IMR-90 (cell line): ENCODE measurements around the gene PTMS. TPM values are rescaled to one million over a fixed set of nuclear protein-coding genes. Genes with fewer than 3 reads are reported as not detected.

Experiments
- ATAC-seq: fragments of 200-7000 bp; cut with Tn5 transposase; 2 replicates; pipeline ENCODE4 v1.9.1; 2020; ENCODE audit warnings: low read depth, mild to moderate bottlenecking, moderate library complexity
- BruUV-seq: library from RNA; stranded (reverse); fragments of 400-500 nt; replicated peaks from 2 replicates; lab custom pipeline; 2021; lab: Mats Ljungman, UMichigan
- CTCF ChIA-PET: fragments of 300-600 bp; formaldehyde crosslinking; extraction: SDS; loops from one replicate; lab custom pipeline; 2021; ENCODE audit warnings: antibody characterized with exemption; lab: Yijun Ruan, JAX
- POLR2A ChIA-PET: fragments of 300-600 bp; sonication (Branson Sonifier 250); formaldehyde crosslinking; loops from one replicate; lab custom pipeline; 2022; ENCODE audit warnings: antibody characterized with exemption; ENCODE audit not compliant: unreplicated experiment; lab: Charles Lee
- DNase-seq: peaks from one replicate; pipeline ENCODE4 v3.0.0; 2013
- H2AFZ ChIP-seq: replicated peaks from 2 replicates; pipeline ENCODE3; 2013; ENCODE audit warnings: low read length, mild to moderate bottlenecking; ENCODE audit not compliant: poor library complexity
- H2AK5ac ChIP-seq: 2 replicates; pipeline ENCODE4 v1.6.1; 2013; ENCODE audit warnings: low read depth, low read length, inconsistent platforms
- H2AK9ac ChIP-seq: replicated peaks from 2 replicates; pipeline ENCODE3; 2013; ENCODE audit warnings: mild to moderate bottlenecking, low read depth, low read length, moderate library complexity; ENCODE audit not compliant: poor library complexity
- H2BK120ac ChIP-seq: 2 replicates; pipeline ENCODE4 v1.6.1; 2013; ENCODE audit warnings: low read depth, low read length, inconsistent platforms
- H2BK15ac ChIP-seq: 3 replicates; pipeline ENCODE4 v1.6.1; 2013; ENCODE audit warnings: low read depth, low read length, inconsistent platforms
- H2BK20ac ChIP-seq: 2 replicates; pipeline ENCODE4 v1.6.1; 2013; ENCODE audit warnings: low read depth, mild to moderate bottlenecking, inconsistent platforms, low read length, moderate library complexity
- H2BK5ac ChIP-seq: 2 replicates; pipeline ENCODE4 v1.6.1; 2013; ENCODE audit warnings: mild to moderate bottlenecking, low read depth, low read length, inconsistent platforms; ENCODE audit not compliant: poor library complexity, severe bottlenecking
- H3K14ac ChIP-seq: replicated peaks from 2 replicates; pipeline ENCODE4 v1.6.1; 2013; ENCODE audit warnings: low read depth, low read length, inconsistent platforms
- H3K18ac ChIP-seq: 2 replicates; pipeline ENCODE4 v1.6.1; 2013; ENCODE audit warnings: low read depth, low read length, control low read depth
- H3K23ac ChIP-seq: 2 replicates; pipeline ENCODE4 v1.6.1; 2013; ENCODE audit warnings: low read depth, low read length, inconsistent platforms
- H3K27ac ChIP-seq: 2 replicates; pipeline ENCODE4 v1.5.1; 2013; ENCODE audit warnings: mild to moderate bottlenecking, control low read depth, low read length; ENCODE audit not compliant: insufficient read depth
- H3K27me3 ChIP-seq: 2 replicates; pipeline ENCODE4 v1.6.1; 2013; ENCODE audit warnings: low read length; ENCODE audit not compliant: control insufficient read depth, insufficient read depth
- H3K36me3 ChIP-seq: 2 replicates; pipeline ENCODE4 v1.6.1; 2013; ENCODE audit warnings: low read length, mixed read lengths; ENCODE audit not compliant: control insufficient read depth, insufficient read depth
- H3K4ac ChIP-seq: 2 replicates; pipeline ENCODE4 v1.6.1; 2013; ENCODE audit warnings: low read depth, low read length, inconsistent platforms
- H3K4me1 ChIP-seq: 2 replicates; pipeline ENCODE4 v1.6.1; 2013; ENCODE audit warnings: low read length, mixed read lengths; ENCODE audit not compliant: control insufficient read depth, insufficient read depth
- H3K4me2 ChIP-seq: 2 replicates; pipeline ENCODE4 v1.6.1; 2013; ENCODE audit warnings: low read depth, mild to moderate bottlenecking, control low read depth, low read length, moderate library complexity
- H3K4me3 ChIP-seq: 2 replicates; pipeline ENCODE4 v1.5.1; 2013; ENCODE audit warnings: low read depth, mild to moderate bottlenecking, control low read depth, low read length, moderate library complexity; ENCODE audit not compliant: insufficient read depth
- H3K56ac ChIP-seq: 2 replicates; pipeline ENCODE4 v1.6.1; 2013; ENCODE audit warnings: low read length, inconsistent platforms; ENCODE audit not compliant: insufficient read depth; ENCODE audit errors: extremely low read depth
- H3K79me1 ChIP-seq, 2 experiments: 2 replicates each; pipeline ENCODE4 v1.6.1; 2013; ENCODE audit warnings: low read length in 2 of 2, inconsistent platforms in 1 of 2, low read depth in 1 of 2
- H3K9ac ChIP-seq: 2 replicates; pipeline ENCODE4 v1.6.1; 2013; ENCODE audit warnings: low read depth, low read length, control low read depth
- H3K9me1 ChIP-seq: 2 replicates; pipeline ENCODE4 v1.6.1; 2013; ENCODE audit warnings: low read length, inconsistent platforms; ENCODE audit not compliant: insufficient read depth
- H3K9me3 ChIP-seq: 2 replicates; pipeline ENCODE4 v1.6.1; 2013; ENCODE audit warnings: low read length; ENCODE audit not compliant: control insufficient read depth, insufficient read depth
- H4K20me1 ChIP-seq: 2 replicates; pipeline ENCODE4 v1.6.1; 2013; ENCODE audit warnings: low read length, inconsistent platforms; ENCODE audit not compliant: insufficient read depth
- H4K5ac ChIP-seq: 2 replicates; pipeline ENCODE4 v1.6.1; 2013; ENCODE audit warnings: mild to moderate bottlenecking, low read depth, low read length, control low read depth
- H4K8ac ChIP-seq, 2 experiments: 2 replicates each; pipeline ENCODE4 v1.6.1; 2013; ENCODE audit warnings: low read depth in 2 of 2, low read length in 2 of 2, control low read depth in 1 of 2, inconsistent platforms in 1 of 2
- H4K91ac ChIP-seq: 2 replicates; pipeline ENCODE4 v1.6.1; 2013; ENCODE audit warnings: low read depth, low read length, inconsistent platforms; ENCODE audit not compliant: insufficient read depth
- BHLHE40 ChIP-seq: fragments of 150-350 bp; IDR thresholded peaks from 2 replicates; pipeline ENCODE4 v1.6.1; 2016; ENCODE audit warnings: mild to moderate bottlenecking, low read depth, low read length
- CEBPB ChIP-seq: IDR thresholded peaks from 2 replicates; pipeline ENCODE4 v1.6.1; 2012; ENCODE audit warnings: low read depth, low read length, improper control_type of control experiment
- CHD1 ChIP-seq: IDR thresholded peaks from 2 replicates; pipeline ENCODE4 v1.6.1; 2012; ENCODE audit warnings: low read depth, low read length, improper control_type of control experiment
- CTCF ChIP-seq: conservative IDR thresholded peaks from 2 replicates; pipeline ENCODE4 v1.5.1; 2012; ENCODE audit warnings: mild to moderate bottlenecking, low read depth, low read length, improper control_type of control experiment
- FOS ChIP-seq: fragments of 150-350 bp; IDR thresholded peaks from 2 replicates; pipeline ENCODE4 v1.6.1; 2016; ENCODE audit warnings: low read depth, low read length
- MAFK ChIP-seq: IDR thresholded peaks from 2 replicates; pipeline ENCODE4 v1.6.1; 2012; ENCODE audit warnings: low read depth, low read length, improper control_type of control experiment
- MAZ ChIP-seq: IDR thresholded peaks from 2 replicates; pipeline ENCODE4 v1.6.1; 2012; ENCODE audit warnings: low read depth, mild to moderate bottlenecking, low read length, improper control_type of control experiment, moderate library complexity, borderline replicate concordance
- MXI1 ChIP-seq: IDR thresholded peaks from 2 replicates; pipeline ENCODE4 v1.6.1; 2012; ENCODE audit warnings: low read depth, mild to moderate bottlenecking, low read length, moderate library complexity, borderline replicate concordance
- NFE2L2 ChIP-seq: fragments of 150-350 bp; IDR thresholded peaks from 2 replicates; pipeline ENCODE4 v1.6.1; 2016; ENCODE audit warnings: low read depth, mild to moderate bottlenecking, low read length
- POLR2A ChIP-seq: IDR thresholded peaks from 2 replicates; pipeline ENCODE4 v1.6.1; 2012; ENCODE audit warnings: mild to moderate bottlenecking, low read depth, low read length
- RAD21 ChIP-seq: IDR thresholded peaks from 2 replicates; pipeline ENCODE4 v1.6.1; 2012; ENCODE audit warnings: low read length, improper control_type of control experiment
- RCOR1 ChIP-seq: IDR thresholded peaks from 2 replicates; pipeline ENCODE4 v1.6.1; 2012; ENCODE audit warnings: mild to moderate bottlenecking, low read length, improper control_type of control experiment; ENCODE audit not compliant: insufficient replicate concordance
- SMC3 ChIP-seq: fragments of 150-350 bp; IDR thresholded peaks from 2 replicates; pipeline ENCODE4 v1.6.1; 2016; ENCODE audit warnings: low read depth, mild to moderate bottlenecking, antibody characterized with exemption, low read length, moderate library complexity
- USF2 ChIP-seq: fragments of 150-350 bp; IDR thresholded peaks from 2 replicates; pipeline ENCODE4 v1.6.1; 2017; ENCODE audit warnings: mild to moderate bottlenecking, antibody characterized with exemption, low read length, low read depth
- WGBS, 2 experiments: methylation state at CpG; one replicate each; pipeline versions ENCODE4 v1.1.5 to v1.1.7; 2013; ENCODE audit warnings: missing lambda C conversion rate in 2 of 2; ENCODE audit not compliant: insufficient read length in 1 of 2; ENCODE audit errors: extremely low coverage in 2 of 2; 5-methylcytosine and 5-hydroxymethylcytosine counted together
- dilution Hi-C: fragments of 300-500 bp; cut with HindIII; formaldehyde crosslinking; loops from one replicate; pipeline ENCODE4 v1.14.3; 2018; ENCODE audit warnings: low sequenced_read_pairs; ENCODE audit not compliant: unreplicated experiment
- in situ Hi-C: fragments of 300-500 bp; cut with MboI; formaldehyde crosslinking; loops from 3 replicates; pipeline ENCODE4 v1.14.3; 2019; ENCODE audit warnings: low sequenced_read_pairs, inconsistent platforms, mixed read lengths
- intact Hi-C: fragments of 100-400 bp; cut with micrococcal nuclease; formaldehyde crosslinking; loops from 2 replicates; pipeline ENCODE4 v1.10.0; 2022
- polyA plus RNA-seq, 3 experiments: library from polyadenylated mRNA; depleted of rRNA; stranded (reverse); fragments of >200 nt; gene quantifications; 2 replicates each; pipeline ENCODE4 v1.2.3, GENCODE V29; 2012; ENCODE audit warnings: low replicate concordance in 1 of 3
- total RNA-seq: library from RNA; depleted of rRNA; stranded (reverse); fragments of >200 nt; gene quantifications from 2 replicates; pipeline ENCODE4 v1.2.3, GENCODE V29; 2012

Gene PTMS
- total and polyA plus RNA-seq, 2 of the 4 experiments (the other 2 are of a cell fraction): 17.2 to 275 TPM

- Histone ChIP-seq H3K4ac (no peak overlapping the region), H3K18ac (no peak overlapping the region), H2AFZ (no peak overlapping the region), H3K9me1 (peaks cover 4% of the 10 kb centered on the region; the same call in 1 of the 2 replicates), H2BK15ac (no peak overlapping the region), H3K27ac (no peak overlapping the region), H3K14ac (no peak overlapping the region), H3K56ac (no peak overlapping the region), H3K4me2 (no peak overlapping the region), H3K9ac (no peak overlapping the region), H3K4me1 (peaks cover 10% of the 10 kb centered on the region; the same call in 1 of the 2 replicates), H2BK120ac (no peak overlapping the region), H3K9me3 (no peaks in the 10 kb centered on the region), H2AK5ac (no peak overlapping the region), H4K5ac (no peak overlapping the region), H3K23ac (no peak overlapping the region), H3K79me1 (peaks cover 0 to 3% of the 10 kb centered on the region in 2 experiments; a peak in 1 of 4 replicates), H3K27me3 (peaks cover 2% of the 10 kb centered on the region; the same call in 1 of the 2 replicates), H2BK5ac (no peak overlapping the region), H3K36me3 (peaks cover 3% of the 10 kb centered on the region), H4K91ac (no peak overlapping the region), H4K8ac (no peak overlapping the region), H2BK20ac (no peak overlapping the region), H2AK9ac (no peak overlapping the region), H4K20me1 (no peaks in the 10 kb centered on the region), H3K4me3 (no peak overlapping the region)
- ChIA-PET POLR2A (interaction anchor here (0.6 kb wide), 1 partner anchor 67 kb away, joined by 3 read pairs; no protein-coding TSS in a partner anchor), CTCF (no interaction called here)
- WGBS, 2 experiments: 93% methylated on average over 3 of the region's 13 CpGs; no CpG with 5 or more reads in 1 of the 2 experiments
- dilution Hi-C loops: no loop called here
- TF ChIP-seq RAD21 (no peak), MXI1 (no peak), USF2 (no peak), POLR2A (no peak), CEBPB (no peak), MAFK (no peak), MAZ (no peak), NFE2L2 (no peak), CTCF (no peak), FOS (no peak), SMC3 (no peak), RCOR1 (no peak), CHD1 (no peak), BHLHE40 (no peak)
- DNase-seq (no peak), ATAC-seq (no peak)
- in situ Hi-C loops: loop anchor here (10.0 kb wide), 1 partner anchor 205 kb away; no protein-coding TSS in a partner anchor
- TSS peak; percentile 84 for BruUV-seq
- intact Hi-C loops: no loop called here
Observed at GRCh38 chr12:6819106-6820030, 53.2 kb downstream of the PTMS start.
